Neural cell (in vitro differentiated cells): ENCODE measurements around the gene CYP4F22.

Experiments
- EP300 ChIP-seq: fragments of 450-650 bp; conservative IDR thresholded peaks from 2 replicates; pipeline ENCODE4 v1.6.1; 2014; ENCODE audit warnings: antibody characterized with exemption, mild to moderate bottlenecking, moderate library complexity; ENCODE audit not compliant: poor library complexity, severe bottlenecking
- EZH2 ChIP-seq: fragments of 200-600, 300-800 bp; shearing (Covaris generic), sonication (generic); IDR thresholded peaks from 2 replicates; pipeline ENCODE4 v1.6.1; 2014; ENCODE audit warnings: antibody characterized with exemption, low read length, borderline replicate concordance, mild to moderate bottlenecking; ENCODE audit not compliant: insufficient read depth, poor library complexity, severe bottlenecking
- MXI1 ChIP-seq: fragments of 450-650 bp; conservative IDR thresholded peaks from 2 replicates; pipeline ENCODE4 v1.6.1; 2014; ENCODE audit warnings: antibody characterized with exemption, mild to moderate bottlenecking; ENCODE audit not compliant: poor library complexity, severe bottlenecking
- POLR2AphosphoS5 ChIP-seq: IDR thresholded peaks from 2 replicates; pipeline ENCODE4 v1.6.1; 2012
- RAD21 ChIP-seq: fragments of 450-650 bp; conservative IDR thresholded peaks from 2 replicates; pipeline ENCODE4 v1.6.1; 2014; ENCODE audit warnings: antibody characterized with exemption, mild to moderate bottlenecking, moderate library complexity
- SMC3 ChIP-seq: fragments of 450-650 bp; conservative IDR thresholded peaks from 2 replicates; pipeline ENCODE4 v1.6.1; 2014; ENCODE audit warnings: antibody characterized with exemption, mild to moderate bottlenecking, moderate library complexity; ENCODE audit not compliant: poor library complexity
- TAF1 ChIP-seq: IDR thresholded peaks from 2 replicates; pipeline ENCODE4 v1.6.1; 2012; ENCODE audit warnings: low read depth
- TF ChIP-seq, protein P1 (sequence below): fragments of 450-650 bp; IDR thresholded peaks from 2 replicates; pipeline ENCODE4 v1.5.1; 2014; ENCODE audit warnings: antibody characterized with exemption, mild to moderate bottlenecking, moderate library complexity; ENCODE audit not compliant: poor library complexity, severe bottlenecking
- TF ChIP-seq, protein P2 (sequence below): IDR thresholded peaks from 2 replicates; pipeline ENCODE4 v1.6.1; 2012; ENCODE audit warnings: borderline replicate concordance

DNA sequence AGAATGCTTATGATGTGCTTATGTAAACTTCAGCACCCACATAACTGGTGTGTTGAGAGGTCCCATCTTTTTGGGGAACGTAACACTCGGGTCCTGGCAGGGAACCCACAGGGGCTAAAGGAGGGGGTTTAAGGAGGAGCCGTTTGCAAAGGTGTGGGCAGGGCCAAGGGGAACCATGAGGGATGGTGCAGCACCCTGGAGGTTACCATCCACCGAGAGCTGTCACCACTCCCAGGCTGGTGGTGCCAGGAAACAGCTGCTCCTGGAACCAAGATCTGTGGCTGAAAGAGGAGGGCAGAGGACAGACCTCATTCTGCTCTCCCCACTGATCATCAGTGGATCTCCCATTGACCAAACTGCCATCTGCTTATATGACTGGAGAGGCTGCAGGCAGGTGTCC lies 83.5 kb downstream of the CYP4F22 start:
- TF ChIP-seq TAF1 = no peak
- TF ChIP-seq, protein P1, sequence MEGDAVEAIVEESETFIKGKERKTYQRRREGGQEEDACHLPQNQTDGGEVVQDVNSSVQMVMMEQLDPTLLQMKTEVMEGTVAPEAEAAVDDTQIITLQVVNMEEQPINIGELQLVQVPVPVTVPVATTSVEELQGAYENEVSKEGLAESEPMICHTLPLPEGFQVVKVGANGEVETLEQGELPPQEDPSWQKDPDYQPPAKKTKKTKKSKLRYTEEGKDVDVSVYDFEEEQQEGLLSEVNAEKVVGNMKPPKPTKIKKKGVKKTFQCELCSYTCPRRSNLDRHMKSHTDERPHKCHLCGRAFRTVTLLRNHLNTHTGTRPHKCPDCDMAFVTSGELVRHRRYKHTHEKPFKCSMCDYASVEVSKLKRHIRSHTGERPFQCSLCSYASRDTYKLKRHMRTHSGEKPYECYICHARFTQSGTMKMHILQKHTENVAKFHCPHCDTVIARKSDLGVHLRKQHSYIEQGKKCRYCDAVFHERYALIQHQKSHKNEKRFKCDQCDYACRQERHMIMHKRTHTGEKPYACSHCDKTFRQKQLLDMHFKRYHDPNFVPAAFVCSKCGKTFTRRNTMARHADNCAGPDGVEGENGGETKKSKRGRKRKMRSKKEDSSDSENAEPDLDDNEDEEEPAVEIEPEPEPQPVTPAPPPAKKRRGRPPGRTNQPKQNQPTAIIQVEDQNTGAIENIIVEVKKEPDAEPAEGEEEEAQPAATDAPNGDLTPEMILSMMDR = no peak
- TF ChIP-seq EZH2 = no peak
- TF ChIP-seq RAD21 = no peak
- no peak for TF ChIP-seq POLR2AphosphoS5
- TF ChIP-seq EP300 = no peak
- TF ChIP-seq, protein P2, sequence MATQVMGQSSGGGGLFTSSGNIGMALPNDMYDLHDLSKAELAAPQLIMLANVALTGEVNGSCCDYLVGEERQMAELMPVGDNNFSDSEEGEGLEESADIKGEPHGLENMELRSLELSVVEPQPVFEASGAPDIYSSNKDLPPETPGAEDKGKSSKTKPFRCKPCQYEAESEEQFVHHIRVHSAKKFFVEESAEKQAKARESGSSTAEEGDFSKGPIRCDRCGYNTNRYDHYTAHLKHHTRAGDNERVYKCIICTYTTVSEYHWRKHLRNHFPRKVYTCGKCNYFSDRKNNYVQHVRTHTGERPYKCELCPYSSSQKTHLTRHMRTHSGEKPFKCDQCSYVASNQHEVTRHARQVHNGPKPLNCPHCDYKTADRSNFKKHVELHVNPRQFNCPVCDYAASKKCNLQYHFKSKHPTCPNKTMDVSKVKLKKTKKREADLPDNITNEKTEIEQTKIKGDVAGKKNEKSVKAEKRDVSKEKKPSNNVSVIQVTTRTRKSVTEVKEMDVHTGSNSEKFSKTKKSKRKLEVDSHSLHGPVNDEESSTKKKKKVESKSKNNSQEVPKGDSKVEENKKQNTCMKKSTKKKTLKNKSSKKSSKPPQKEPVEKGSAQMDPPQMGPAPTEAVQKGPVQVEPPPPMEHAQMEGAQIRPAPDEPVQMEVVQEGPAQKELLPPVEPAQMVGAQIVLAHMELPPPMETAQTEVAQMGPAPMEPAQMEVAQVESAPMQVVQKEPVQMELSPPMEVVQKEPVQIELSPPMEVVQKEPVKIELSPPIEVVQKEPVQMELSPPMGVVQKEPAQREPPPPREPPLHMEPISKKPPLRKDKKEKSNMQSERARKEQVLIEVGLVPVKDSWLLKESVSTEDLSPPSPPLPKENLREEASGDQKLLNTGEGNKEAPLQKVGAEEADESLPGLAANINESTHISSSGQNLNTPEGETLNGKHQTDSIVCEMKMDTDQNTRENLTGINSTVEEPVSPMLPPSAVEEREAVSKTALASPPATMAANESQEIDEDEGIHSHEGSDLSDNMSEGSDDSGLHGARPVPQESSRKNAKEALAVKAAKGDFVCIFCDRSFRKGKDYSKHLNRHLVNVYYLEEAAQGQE = no peak
- no peak for TF ChIP-seq SMC3
- no peak for TF ChIP-seq MXI1
